Activated CD4-positive, CD25-positive, alpha-beta regulatory T cell treated with anti-CD3 and anti-CD28 coated beads, Interleukin-2, amount 50 U/mL, for 72 hours (primary cell): Measurements from ENCODE around the gene KLRG1.

Experiments used
- DNase-seq: peaks from one replicate; pipeline ENCODE4 v3.0.0; 2021

Gene KLRG1

GRCh38 chr12:8987163-8987562 is 2.2 kb upstream of the KLRG1 start:
- no peak for DNase-seq

DNA sequence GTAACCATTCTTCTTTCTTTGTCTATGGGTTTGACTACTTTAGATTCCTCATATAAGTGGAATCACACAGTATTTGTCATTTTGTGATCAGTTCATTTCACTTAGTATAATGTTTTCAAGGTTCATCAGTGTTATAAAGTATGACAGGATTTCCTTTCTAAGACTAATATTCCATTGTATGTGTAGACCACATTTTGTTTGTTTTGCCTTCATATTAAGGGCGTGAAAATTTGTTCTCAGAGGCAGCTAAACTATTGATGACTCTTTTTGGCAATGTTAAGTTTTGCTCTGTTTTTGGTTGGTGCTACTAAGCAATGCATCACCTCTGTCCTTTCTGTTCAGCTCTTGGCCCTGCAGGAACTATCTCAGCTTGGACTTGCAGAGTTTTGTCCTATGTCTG is 1.7 kb upstream of the KLRG1 start:
- DNase-seq: no peak

DNA sequence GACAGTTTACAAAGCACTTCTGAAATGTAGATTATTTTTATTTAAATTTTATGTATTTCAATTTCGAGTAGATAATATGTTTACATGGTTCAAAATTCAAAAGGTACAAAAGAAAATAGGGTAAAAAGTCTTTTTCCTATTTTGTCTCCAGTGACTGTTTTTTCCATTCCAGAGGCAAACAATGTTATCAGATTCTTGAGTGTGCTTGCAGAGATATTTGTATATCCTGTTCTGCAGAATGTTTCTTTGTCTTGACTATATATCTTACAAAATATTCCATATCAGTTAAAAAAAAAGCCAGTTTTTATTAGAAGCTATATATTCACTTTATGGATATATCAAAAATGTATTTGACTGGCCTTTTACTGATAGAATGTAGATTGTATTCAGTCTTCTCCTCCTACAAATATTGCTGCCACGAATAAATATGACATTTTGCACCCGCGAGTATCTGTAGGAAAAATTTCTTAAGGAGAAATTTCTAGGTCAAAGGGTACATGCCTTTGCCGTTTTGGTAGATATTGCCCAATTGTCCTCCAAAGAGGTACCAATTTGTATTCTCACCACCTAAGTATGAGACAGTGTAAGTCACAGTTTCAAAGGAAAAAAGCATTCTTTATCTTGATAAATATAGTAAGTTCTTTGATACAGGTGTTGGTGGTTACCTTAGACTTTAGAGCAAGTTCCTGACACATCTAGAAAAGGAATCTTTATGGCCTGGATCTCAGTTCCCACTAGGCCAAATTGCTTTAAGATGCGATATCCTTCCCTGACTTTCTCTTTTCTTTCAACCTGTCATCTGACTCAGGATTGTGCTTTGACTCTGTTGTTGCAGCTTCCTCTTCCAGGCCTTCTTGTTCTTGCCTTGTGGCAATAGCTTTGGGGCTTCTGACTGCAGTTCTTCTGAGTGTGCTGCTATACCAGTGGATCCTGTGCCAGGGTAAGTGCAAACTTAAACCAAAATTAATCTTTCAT is 2.3 kb downstream of the KLRG1 start:
- no peak for DNase-seq

- DNase-seq: no peak
Measured at GRCh38 chr12:8993827-8994226, 4.5 kb downstream of the KLRG1 start.

DNA sequence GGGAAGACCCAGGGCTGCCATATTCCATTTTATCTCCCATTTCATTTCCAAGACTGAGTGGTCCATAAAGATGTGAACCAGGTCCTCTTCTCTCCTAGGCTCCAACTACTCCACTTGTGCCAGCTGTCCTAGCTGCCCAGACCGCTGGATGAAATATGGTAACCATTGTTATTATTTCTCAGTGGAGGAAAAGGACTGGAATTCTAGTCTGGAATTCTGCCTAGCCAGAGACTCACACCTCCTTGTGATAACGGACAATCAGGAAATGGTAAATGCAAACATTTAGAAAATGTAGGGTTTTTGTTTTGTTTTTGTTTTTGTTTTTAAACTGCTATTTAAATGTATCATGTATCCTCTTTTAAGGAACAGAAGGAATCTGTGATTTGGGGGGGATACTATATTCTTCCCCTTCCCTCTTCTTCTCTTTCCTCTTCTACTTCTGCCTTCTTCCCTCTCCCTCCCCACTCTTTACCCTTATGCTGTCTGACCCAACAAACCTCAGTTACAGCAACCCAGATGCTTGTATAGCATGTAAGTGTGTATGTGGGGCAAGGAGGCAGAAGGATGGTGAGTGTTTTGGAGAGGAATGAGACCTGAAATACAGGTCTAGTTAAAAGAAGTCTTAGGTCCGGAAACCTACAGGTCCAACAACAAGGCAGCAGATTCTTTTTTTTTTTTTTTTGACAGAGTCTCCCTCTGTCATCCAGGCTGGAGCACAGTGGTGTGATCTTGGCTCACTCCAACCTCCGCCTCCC is 5.9 kb downstream of the KLRG1 start:
- no peak for DNase-seq

DNA sequence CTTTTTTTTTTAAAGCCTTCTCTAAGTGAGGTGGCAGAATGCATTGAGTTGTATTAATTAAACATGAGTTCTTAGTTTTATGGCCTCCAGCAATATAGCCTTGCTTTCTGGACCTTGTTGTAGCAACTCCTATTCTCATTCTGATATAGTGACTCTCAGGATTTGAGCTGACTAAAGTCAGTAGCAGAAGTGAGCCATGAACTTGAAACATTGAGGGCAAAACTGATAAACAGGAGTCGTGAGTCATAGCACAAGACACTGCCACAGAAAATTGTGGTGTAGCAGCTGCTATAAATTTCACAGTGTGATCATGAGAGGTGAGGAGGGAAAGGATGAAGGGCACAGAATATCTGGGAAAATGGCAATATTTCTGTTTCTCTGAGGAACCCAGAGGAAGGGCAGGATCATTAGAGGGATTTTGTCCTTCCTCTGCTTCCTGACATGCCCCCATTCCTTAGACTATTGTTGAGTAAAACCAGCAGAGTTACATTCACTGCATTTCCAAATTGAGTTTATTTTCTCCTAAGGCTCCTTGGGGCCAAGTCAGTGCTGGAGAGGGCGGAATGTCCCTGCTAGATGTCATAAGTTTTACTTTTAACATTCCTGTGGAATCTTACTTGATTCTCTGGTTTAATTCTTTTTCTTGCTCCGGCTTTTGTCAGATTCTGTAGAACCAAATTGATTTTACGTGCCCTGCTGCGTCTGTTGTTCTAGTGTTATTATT is 7.5 kb downstream of the KLRG1 start:
- DNase-seq: no peak

GRCh38 chr12:9001233-9001632 is 11.9 kb downstream of the KLRG1 start:
- DNase-seq: no peak

DNA sequence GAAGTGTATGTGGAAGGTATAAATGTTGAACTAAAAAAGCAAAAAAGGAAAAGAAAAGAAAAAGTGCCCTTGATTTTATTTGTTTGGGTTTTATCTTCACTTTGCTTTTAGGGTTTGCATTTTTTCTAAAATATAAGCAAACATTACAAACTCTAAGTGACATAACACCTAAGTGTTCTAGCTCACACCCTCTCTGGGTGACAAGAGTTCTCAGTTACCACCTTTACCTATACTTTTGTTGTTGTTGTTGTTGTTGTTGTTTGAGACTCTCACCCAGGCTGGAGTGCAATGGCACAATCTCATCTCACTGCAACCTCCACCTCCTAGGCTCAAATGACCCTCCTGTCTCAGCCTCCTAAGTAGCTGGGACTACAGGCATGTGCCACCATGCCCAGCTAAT is 13.0 kb downstream of the KLRG1 start:
- DNase-seq: no peak

DNA sequence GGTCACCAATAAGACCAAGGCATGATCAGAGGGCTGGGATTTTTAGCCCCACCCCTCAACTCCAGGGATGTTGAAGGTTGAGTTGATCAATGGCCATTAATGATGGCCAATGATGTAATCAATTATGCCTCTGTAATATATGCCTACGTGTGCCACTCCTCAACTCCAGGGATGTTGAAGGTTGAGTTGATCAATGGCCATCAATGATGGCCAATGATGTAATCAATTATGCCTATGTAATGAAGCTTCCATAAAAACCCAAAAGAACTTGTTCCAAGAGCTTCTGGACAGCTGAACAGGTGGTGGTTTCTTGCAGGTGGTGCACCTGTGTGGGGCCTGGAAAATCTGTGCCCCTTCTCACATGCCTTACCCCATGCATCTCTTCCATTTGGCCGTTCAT is 33.2 kb downstream of the KLRG1 start:
- no peak for DNase-seq

DNA sequence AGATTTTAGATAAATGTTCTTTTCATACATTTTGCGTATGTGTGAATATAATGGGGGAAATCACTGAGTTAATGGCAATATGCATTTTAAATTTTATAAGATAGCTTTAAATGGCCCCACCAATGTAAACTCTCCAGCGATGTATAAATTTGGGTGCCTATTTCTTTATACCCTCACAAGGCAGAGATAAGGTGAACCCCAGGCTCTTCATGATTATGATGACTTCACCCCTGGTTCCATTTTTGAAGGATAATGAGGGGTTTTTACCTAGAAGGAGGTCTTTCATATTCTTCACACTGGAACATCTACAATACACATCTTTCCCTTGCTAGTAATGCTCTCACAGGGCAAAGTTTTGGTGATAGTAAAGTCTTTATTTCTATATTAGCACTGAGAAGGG is 35.2 kb downstream of the KLRG1 start:
- DNase-seq: no peak

GRCh38 chr12:9027161-9028059 is 38.1 kb downstream of the KLRG1 start:
- DNase-seq: peak; percentile 60

DNA sequence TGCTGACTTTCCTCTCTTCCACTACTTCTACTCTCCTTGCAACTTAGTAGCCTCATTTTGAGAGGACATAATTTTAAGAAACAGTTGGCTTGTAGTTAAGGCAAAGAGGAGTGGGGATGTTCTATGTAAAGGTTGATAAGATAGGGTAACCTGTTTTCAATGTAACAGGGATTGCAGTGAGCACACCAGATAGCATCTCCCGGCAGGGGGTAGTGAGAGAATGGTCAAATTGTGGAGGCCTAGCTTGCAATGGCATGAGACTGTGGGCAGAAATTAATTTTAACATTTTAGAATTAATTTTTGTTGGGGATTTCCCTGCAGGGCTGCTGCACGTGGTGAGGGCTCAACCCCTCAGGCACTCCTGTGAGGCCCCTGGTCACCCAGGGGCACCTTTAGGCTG is 41.4 kb downstream of the KLRG1 start:
- DNase-seq: no peak

- no peak for DNase-seq
Measured at GRCh38 chr12:9032202-9032964, 43.0 kb downstream of the KLRG1 start.

GRCh38 chr12:9033265-9033887 is 44.0 kb downstream of the KLRG1 start:
- DNase-seq: no peak

GRCh38 chr12:9034095-9034494 is 44.7 kb downstream of the KLRG1 start:
- DNase-seq: no peak

DNA sequence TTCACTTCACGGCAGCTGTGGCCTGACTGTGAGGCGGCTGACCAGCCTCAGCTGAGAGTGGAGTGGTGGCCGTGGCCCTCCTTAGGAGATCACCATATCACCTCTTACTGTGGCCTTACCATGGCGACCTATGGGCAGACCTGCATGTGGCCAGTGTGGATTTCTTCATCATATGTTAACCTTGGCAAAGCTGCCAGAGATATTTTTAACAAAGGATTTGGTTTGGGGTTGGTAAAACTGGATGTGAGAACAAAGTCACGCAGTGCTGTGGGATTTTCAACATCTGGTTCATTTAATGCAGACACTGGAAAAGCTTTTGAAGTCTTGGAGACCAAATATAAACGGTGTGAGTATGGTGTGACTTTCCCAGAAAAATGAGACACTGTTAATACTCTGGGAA is 46.9 kb downstream of the KLRG1 start:
- no peak for DNase-seq

DNA sequence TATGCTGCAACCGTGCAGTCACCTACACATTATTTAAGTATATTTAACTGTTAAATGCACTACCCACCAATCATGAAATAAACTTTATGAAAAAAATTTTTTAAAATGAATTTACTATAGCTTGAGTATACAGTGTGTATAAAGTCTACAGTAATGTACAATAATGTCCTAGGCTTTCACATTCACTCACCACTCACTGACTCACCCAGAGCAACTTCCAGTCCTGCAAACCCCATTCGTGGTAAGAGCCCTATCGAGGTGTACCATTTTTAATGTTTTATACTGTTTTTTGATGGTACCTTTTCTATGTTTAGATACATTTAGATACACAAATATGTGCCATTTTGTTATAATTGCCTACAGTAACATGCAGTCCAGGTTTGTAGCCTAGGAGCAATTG is 48.1 kb downstream of the KLRG1 start:
- DNase-seq: no peak

DNA sequence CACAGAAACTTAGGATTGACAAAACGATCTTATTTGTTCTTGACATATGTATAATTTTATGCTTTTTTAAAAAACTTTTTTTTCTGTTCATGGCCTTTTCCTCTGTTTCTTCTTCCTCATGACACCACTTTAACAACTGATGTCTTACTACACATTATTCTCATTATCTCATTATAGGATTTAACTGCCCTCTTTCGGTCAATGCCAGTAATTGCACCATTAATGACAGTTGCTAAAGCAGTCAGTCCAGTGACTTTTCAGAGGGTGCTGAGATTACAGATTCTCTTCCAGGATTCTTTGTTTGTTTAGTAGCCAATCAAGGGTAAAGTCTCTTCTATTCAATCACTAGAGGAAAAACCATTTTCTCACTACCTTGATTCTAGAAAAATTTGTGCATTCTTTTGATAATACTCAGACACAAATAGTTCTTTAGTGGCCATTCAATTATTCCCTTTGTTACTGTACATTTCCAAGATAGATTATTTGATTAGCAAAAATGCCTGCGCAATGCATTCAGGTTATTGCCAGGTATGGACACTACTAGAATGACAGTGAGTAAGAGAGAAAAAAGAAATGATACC is 50.1 kb downstream of the KLRG1 start:
- DNase-seq: no peak

DNA sequence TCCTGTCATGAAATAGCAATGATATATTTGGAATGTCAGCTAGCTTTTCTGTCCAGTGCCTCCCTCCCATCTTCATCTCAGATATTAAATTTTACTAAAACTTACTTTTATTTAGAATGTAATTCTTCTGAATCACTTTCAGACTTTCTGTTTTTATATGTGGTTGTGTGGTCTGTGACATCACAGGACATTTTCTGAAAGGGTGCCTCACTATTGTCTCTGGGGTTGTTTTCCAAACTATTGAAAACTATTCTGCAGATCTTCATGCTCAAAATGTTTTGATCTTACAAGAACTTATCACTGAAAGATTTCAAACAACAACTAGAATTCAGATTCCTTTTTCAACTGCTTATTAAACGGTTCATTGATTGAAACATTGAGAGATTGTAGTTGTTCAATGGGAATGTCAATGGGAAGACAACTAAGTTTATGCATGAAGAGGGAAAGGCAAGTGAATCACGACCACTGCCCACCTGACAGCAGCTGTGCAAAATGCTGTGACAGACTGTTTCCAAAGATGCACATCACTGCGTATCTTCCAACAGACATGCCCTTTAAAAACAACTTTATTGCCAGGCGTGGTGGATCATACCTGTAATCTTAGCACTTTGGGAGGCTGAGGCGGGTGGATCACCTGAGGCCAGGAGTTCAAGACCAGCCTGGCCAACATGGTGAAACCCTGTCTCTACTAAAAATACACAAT is 51.3 kb downstream of the KLRG1 start:
- DNase-seq: no peak

- no peak for DNase-seq
Measured at GRCh38 chr12:9041321-9041720, 52.0 kb downstream of the KLRG1 start.
